SK-N-MC (cell line): Measurements from ENCODE around the gene RICTOR.

Experiments used
- EZH2 ChIP-seq: fragments of 200-600 bp; sonication (generic); IDR thresholded peaks from one replicate; pipeline ENCODE4 v1.6.1; 2017; ENCODE audit warnings: antibody characterized with exemption
- POLR2AphosphoS5 ChIP-seq: IDR thresholded peaks from 2 replicates; pipeline ENCODE4 v1.6.1; 2012; ENCODE audit warnings: mild to moderate bottlenecking, low read depth, low read length, borderline replicate concordance

DNA sequence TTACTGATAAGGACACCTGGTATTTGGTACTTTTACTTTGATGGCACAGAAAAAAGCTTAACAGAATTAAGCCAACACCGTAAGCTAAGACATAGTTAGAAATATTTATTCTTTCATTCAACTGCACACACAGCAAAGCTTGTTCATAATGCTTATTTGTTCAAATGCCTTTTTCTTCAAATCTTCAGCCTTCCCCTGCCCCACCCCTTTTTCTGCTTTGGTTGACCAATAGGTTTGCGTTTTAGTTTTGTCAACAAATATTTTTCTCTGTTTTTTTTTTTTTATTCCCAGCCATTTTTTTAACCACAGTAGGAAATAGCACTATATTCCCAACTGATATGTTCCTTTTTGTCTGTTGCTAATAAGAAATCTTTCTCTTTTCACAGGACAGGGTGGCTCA lies 4.9 kb upstream of the RICTOR start:
- no peak for TF ChIP-seq POLR2AphosphoS5
- TF ChIP-seq EZH2, result no peak
